Renal cortex interstitium (tissue), 11 donors: ENCODE results near the gene ATP1A3. TPM values are rescaled to one million over a fixed set of nuclear protein-coding genes. Genes with fewer than 3 reads are reported as not detected.
"Not testable (repeated sequence)": the region's sequence is repeated elsewhere in the genome, so short reads cannot be mapped to it uniquely, and the experiment has no call there.

Experiments
- DNase-seq, 11 donors: peaks; one replicate each; pipeline ENCODE4 v3.0.0-alpha.2; 2013; ENCODE audit warnings: low read depth in 9 of 11, low spot score in 4 of 11; ENCODE audit errors: extremely low read depth in 1 of 11
- polyA plus RNA-seq, 3 donors: library from polyadenylated mRNA; unstranded; fragments of 120-200 nt; gene quantifications; one replicate each; pipeline ENCODE4 v1.2.1, GENCODE V29; 2013; ENCODE audit not compliant: insufficient read length in 3 of 3

Gene ATP1A3
- polyA plus RNA-seq, 3 donors, result 0.39 to 0.99 TPM; not detected in 1

GRCh38 chr19:41991925-41992569 lies 2.0 kb downstream of the ATP1A3 start:
- DNase-seq, result not testable (repeated sequence)

GRCh38 chr19:41991025-41991424 lies 3.0 kb downstream of the ATP1A3 start:
- DNase-seq, result no peak

- DNase-seq, result no peak
Observed at GRCh38 chr19:41990615-41991014, 3.4 kb downstream of the ATP1A3 start.

GRCh38 chr19:41990028-41990427 lies 4.0 kb downstream of the ATP1A3 start:
- DNase-seq, result no peak

- DNase-seq, result no peak
Observed at GRCh38 chr19:41988947-41989346, 5.1 kb downstream of the ATP1A3 start.

- DNase-seq, result no peak
Observed at GRCh38 chr19:41987141-41987860, 6.7 kb downstream of the ATP1A3 start.

- no peak for DNase-seq
Observed at GRCh38 chr19:41984961-41985360, 9.1 kb downstream of the ATP1A3 start.

- DNase-seq, result no peak
Observed at GRCh38 chr19:41981724-41982123, 12.3 kb downstream of the ATP1A3 start.

- DNase-seq, result no peak
Observed at GRCh38 chr19:41978470-41978869, 15.6 kb downstream of the ATP1A3 start.

GRCh38 chr19:41977916-41978315 lies 16.1 kb downstream of the ATP1A3 start:
- DNase-seq, result no peak

GRCh38 chr19:41974652-41975051 lies 19.4 kb downstream of the ATP1A3 start:
- DNase-seq, result no peak

GRCh38 chr19:41971363-41971762 lies 22.7 kb downstream of the ATP1A3 start:
- DNase-seq, result no peak

- no peak for DNase-seq
Observed at GRCh38 chr19:41969772-41970458, 24.1 kb downstream of the ATP1A3 start.

GRCh38 chr19:41968751-41969595 lies 25.1 kb downstream of the ATP1A3 start:
- no peak for DNase-seq

GRCh38 chr19:41967054-41967783 lies 26.8 kb downstream of the ATP1A3 start:
- DNase-seq, result no peak

GRCh38 chr19:41965106-41965505 lies 28.9 kb downstream of the ATP1A3 start:
- no peak for DNase-seq

GRCh38 chr19:41960973-41961372 lies 33.1 kb downstream of the ATP1A3 start:
- DNase-seq, result no peak
